ENCODE results near the gene CHSY1. TPM values are rescaled to one million over a fixed set of nuclear protein-coding genes. Genes with fewer than 3 reads are reported as not detected.

CHSY1 gene
- total and polyA plus RNA-seq, 7 experiments from 2014 or later = 0.78 to 47.0 (median 8.9) TPM

DNA sequence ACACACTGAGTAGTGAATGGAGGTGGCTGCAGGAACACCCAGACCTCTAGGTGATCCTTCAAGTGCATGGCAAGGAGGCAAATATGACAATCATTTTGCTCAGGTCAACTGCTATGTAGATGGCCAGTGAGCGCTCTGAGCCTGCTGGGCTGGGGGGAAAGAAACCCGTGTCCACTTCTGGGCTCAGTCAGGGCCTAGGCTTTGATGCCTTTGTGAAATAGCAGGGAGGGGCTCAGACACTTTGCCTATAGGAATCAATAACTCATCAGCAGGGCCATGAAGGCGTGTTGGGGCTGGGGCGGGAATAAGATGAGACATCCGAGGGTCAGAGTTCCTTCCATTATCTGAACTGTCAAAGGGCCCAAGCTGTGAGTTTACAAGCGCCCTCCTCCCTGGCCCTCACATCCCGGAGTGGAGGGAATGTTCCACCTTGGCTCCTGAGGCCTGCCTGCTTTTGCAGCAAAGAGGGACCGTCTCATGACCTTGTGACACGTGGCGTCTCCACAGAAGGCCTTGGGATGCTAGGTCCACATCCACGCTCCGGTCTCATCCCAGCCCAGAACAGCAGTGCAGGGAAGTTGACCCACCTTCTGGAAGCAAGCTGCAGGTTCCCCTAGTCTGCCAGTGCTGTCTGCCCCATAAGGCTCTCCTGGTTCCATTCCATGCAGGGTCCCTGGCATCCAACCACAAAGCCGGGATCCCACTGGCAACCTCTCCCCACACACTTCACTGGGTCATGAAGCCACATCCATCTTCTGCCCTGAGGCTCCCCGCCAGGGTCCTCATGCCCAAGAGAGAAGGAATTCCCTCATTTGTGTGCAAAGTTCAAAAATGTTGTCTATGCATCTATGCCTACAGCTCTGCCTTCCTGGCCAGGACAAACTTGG is 78.4 kb downstream of the CHSY1 start:
- H3K4me1 ChIP-seq (ENCODE audit: control insufficient read depth in 2 of 2, insufficient read depth in 2 of 2, low read length in 2 of 2) = peaks cover 0 to 4% of the 10 kb centered on the region in 2 donors
- ChIA-PET POLR2A (no interaction called here), CTCF (no interaction called here)
- H3K36me3 ChIP-seq (ENCODE audit: control insufficient read depth in 2 of 3, insufficient read depth in 3 of 3, low read length in 3 of 3) = peaks cover 0 to 6% (median 0%) of the 10 kb centered on the region in 3 experiments
- peak overlapping the region in 2 of 9 donors; percentile 45 to 71 for H3K27ac Mint-ChIP-seq
- intact Hi-C loops (cut with micrococcal nuclease) = no loop called here
- no peak overlapping the region for H3K4me3 ChIP-seq (ENCODE audit: low read length)
- DNase-seq (no peak), ATAC-seq (no peak)
- H3K36me3 Mint-ChIP-seq = peaks cover 8 to 30% (median 15%) of the 10 kb centered on the region in 5 donors
- H3K4me1 Mint-ChIP-seq = peaks cover 10 to 60% (median 13%) of the 10 kb centered on the region in 7 donors
- H3K27ac ChIP-seq (ENCODE audit: low read depth, low read length) = no peak overlapping the region
- H3K27me3 Mint-ChIP-seq = no peaks in the 10 kb centered on the region
- no peaks in the 10 kb centered on the region for H3K9me3 ChIP-seq (ENCODE audit: control insufficient read depth in 2 of 3, low read length in 3 of 3)
- H3K4me3 Mint-ChIP-seq = no peak overlapping the region
- H3K27me3 ChIP-seq (ENCODE audit: control insufficient read depth in 2 of 2, insufficient read depth in 2 of 2, low read length in 2 of 2) = no peaks in the 10 kb centered on the region
- H3K9me3 Mint-ChIP-seq = no peaks in the 10 kb centered on the region

GRCh38 chr15:101172501-101173071 is 79.3 kb downstream of the CHSY1 start:
- Histone ChIP-seq H3K4me3 (ENCODE audit: low read length) (no peak overlapping the region), H3K9me3 (ENCODE audit: control insufficient read depth in 2 of 3, low read length in 3 of 3) (no peaks in the 10 kb centered on the region), H3K27me3 (ENCODE audit: control insufficient read depth in 2 of 2, insufficient read depth in 2 of 2, low read length in 2 of 2) (no peaks in the 10 kb centered on the region), H3K4me1 (ENCODE audit: control insufficient read depth in 2 of 2, insufficient read depth in 2 of 2, low read length in 2 of 2) (peaks cover 0 to 13% of the 10 kb centered on the region in 2 donors), H3K27ac (ENCODE audit: low read depth, low read length) (no peak overlapping the region), H3K36me3 (ENCODE audit: control insufficient read depth in 2 of 3, insufficient read depth in 3 of 3, low read length in 3 of 3) (no peaks in the 10 kb centered on the region)
- ATAC-seq (no peak), DNase-seq (no peak)
- H3K4me3 Mint-ChIP-seq = no peak overlapping the region
- H3K27ac Mint-ChIP-seq = no peak overlapping the region
- H3K27me3 Mint-ChIP-seq = no peaks in the 10 kb centered on the region
- ChIA-PET POLR2A (no interaction called here), CTCF (no interaction called here)
- intact Hi-C loops (cut with micrococcal nuclease) = no loop called here
- peaks cover 2 to 21% (median 8%) of the 10 kb centered on the region in 5 donors for H3K36me3 Mint-ChIP-seq
- H3K4me1 Mint-ChIP-seq = peaks cover 16 to 69% (median 22%) of the 10 kb centered on the region in 7 donors
- no peaks in the 10 kb centered on the region for H3K9me3 Mint-ChIP-seq

GRCh38 chr15:101171954-101172353 is 79.9 kb downstream of the CHSY1 start:
- H3K4me3 Mint-ChIP-seq = no peak overlapping the region
- Histone ChIP-seq H3K4me3 (ENCODE audit: low read length) (no peak overlapping the region), H3K4me1 (ENCODE audit: control insufficient read depth in 2 of 2, insufficient read depth in 2 of 2, low read length in 2 of 2) (peaks cover 0 to 14% of the 10 kb centered on the region in 2 donors), H3K9me3 (ENCODE audit: control insufficient read depth in 2 of 3, low read length in 3 of 3) (no peaks in the 10 kb centered on the region), H3K36me3 (ENCODE audit: control insufficient read depth in 2 of 3, insufficient read depth in 3 of 3, low read length in 3 of 3) (no peaks in the 10 kb centered on the region), H3K27ac (ENCODE audit: low read depth, low read length) (no peak overlapping the region), H3K27me3 (ENCODE audit: control insufficient read depth in 2 of 2, insufficient read depth in 2 of 2, low read length in 2 of 2) (no peaks in the 10 kb centered on the region)
- DNase-seq (no peak), ATAC-seq (no peak)
- H3K9me3 Mint-ChIP-seq = peaks cover 0 to 6% (median 4%) of the 10 kb centered on the region in 11 donors
- peaks cover 18 to 75% (median 26%) of the 10 kb centered on the region in 7 donors for H3K4me1 Mint-ChIP-seq
- ChIA-PET CTCF (no interaction called here), POLR2A (no interaction called here)
- H3K27ac Mint-ChIP-seq = peak overlapping the region in 1 of 9 donors; percentile 73
- H3K27me3 Mint-ChIP-seq = no peaks in the 10 kb centered on the region
- intact Hi-C loops (cut with micrococcal nuclease) = no loop called here
- peaks cover 0 to 18% (median 11%) of the 10 kb centered on the region in 5 donors for H3K36me3 Mint-ChIP-seq

- Mint-ChIP-seq H3K4me1 (peaks cover 18 to 67% (median 25%) of the 10 kb centered on the region in 7 donors), H3K36me3 (peaks cover 8 to 26% (median 15%) of the 10 kb centered on the region in 5 donors), H3K27me3 (no peaks in the 10 kb centered on the region), H3K9me3 (peaks cover 0 to 18% (median 10%) of the 10 kb centered on the region in 11 donors), H3K27ac (peak overlapping the region in 3 of 9 donors; percentile 35 to 77 (median 55)), H3K4me3 (no peak overlapping the region)
- H3K27ac ChIP-seq (ENCODE audit: low read depth, low read length) = no peak overlapping the region
- no peaks in the 10 kb centered on the region for H3K27me3 ChIP-seq (ENCODE audit: control insufficient read depth in 2 of 2, insufficient read depth in 2 of 2, low read length in 2 of 2)
- peaks cover 0 to 14% of the 10 kb centered on the region in 2 donors for H3K4me1 ChIP-seq (ENCODE audit: control insufficient read depth in 2 of 2, insufficient read depth in 2 of 2, low read length in 2 of 2)
- no peaks in the 10 kb centered on the region for H3K36me3 ChIP-seq (ENCODE audit: control insufficient read depth in 2 of 3, insufficient read depth in 3 of 3, low read length in 3 of 3)
- ChIA-PET POLR2A (no interaction called here), CTCF (no interaction called here)
- intact Hi-C loops (cut with micrococcal nuclease) = no loop called here
- peaks cover 0 to 4% (median 0%) of the 10 kb centered on the region in 3 experiments for H3K9me3 ChIP-seq (ENCODE audit: control insufficient read depth in 2 of 3, low read length in 3 of 3)
- no peak overlapping the region for H3K4me3 ChIP-seq (ENCODE audit: low read length)
- no peak for ATAC-seq
- DNase-seq = no peak
Observed at GRCh38 chr15:101170568-101171350, 81.1 kb downstream of the CHSY1 start.

GRCh38 chr15:101169495-101170071 is 82.3 kb downstream of the CHSY1 start:
- POLR2A ChIA-PET = no interaction called here

GRCh38 chr15:101168898-101169494 is 82.9 kb downstream of the CHSY1 start:
- POLR2A ChIA-PET = no interaction called here
- peaks cover 12 to 56% (median 20%) of the 10 kb centered on the region in 7 donors for H3K4me1 Mint-ChIP-seq
- peaks cover 16 to 36% (median 19%) of the 10 kb centered on the region in 5 donors for H3K36me3 Mint-ChIP-seq
- Histone ChIP-seq H3K27me3 (ENCODE audit: control insufficient read depth in 2 of 2, insufficient read depth in 2 of 2, low read length in 2 of 2) (no peaks in the 10 kb centered on the region), H3K4me3 (ENCODE audit: low read length) (no peak overlapping the region), H3K9me3 (ENCODE audit: control insufficient read depth in 2 of 3, low read length in 3 of 3) (peaks cover 0 to 14% (median 0%) of the 10 kb centered on the region in 3 experiments), H3K4me1 (ENCODE audit: control insufficient read depth in 2 of 2, insufficient read depth in 2 of 2, low read length in 2 of 2) (peaks cover 0 to 14% of the 10 kb centered on the region in 2 donors), H3K36me3 (ENCODE audit: control insufficient read depth in 2 of 3, insufficient read depth in 3 of 3, low read length in 3 of 3) (no peaks in the 10 kb centered on the region), H3K27ac (ENCODE audit: low read depth, low read length) (no peak overlapping the region)
- ATAC-seq (no peak), DNase-seq (no peak)
- CTCF ChIA-PET = no interaction called here
- no peaks in the 10 kb centered on the region for H3K27me3 Mint-ChIP-seq
- H3K27ac Mint-ChIP-seq = peak overlapping the region in 3 of 9 donors; percentile 14 to 96 (median 81)
- peak overlapping the region in 2 of 10 donors; percentile 14 to 78 for H3K4me3 Mint-ChIP-seq
- intact Hi-C loops (cut with micrococcal nuclease) = loop anchor here in 1 of 2 donors (5.0 kb wide), 2 partner anchors 38 to 42 kb away; no protein-coding TSS in a partner anchor
- peaks cover 0 to 35% (median 27%) of the 10 kb centered on the region in 11 donors for H3K9me3 Mint-ChIP-seq

More at GRCh38 chr15:101169495-101170071, 82.3 kb downstream of the CHSY1 start:
- Mint-ChIP-seq H3K36me3 (peaks cover 11 to 34% (median 19%) of the 10 kb centered on the region in 5 donors), H3K4me3 (no peak overlapping the region), H3K4me1 (peaks cover 12 to 61% (median 20%) of the 10 kb centered on the region in 7 donors), H3K27ac (peak overlapping the region in 2 of 9 donors; percentile 77 to 96), H3K27me3 (no peaks in the 10 kb centered on the region), H3K9me3 (peaks cover 0 to 29% (median 21%) of the 10 kb centered on the region in 11 donors)
- Histone ChIP-seq H3K27me3 (ENCODE audit: control insufficient read depth in 2 of 2, insufficient read depth in 2 of 2, low read length in 2 of 2) (no peaks in the 10 kb centered on the region), H3K27ac (ENCODE audit: low read depth, low read length) (no peak overlapping the region), H3K36me3 (ENCODE audit: control insufficient read depth in 2 of 3, insufficient read depth in 3 of 3, low read length in 3 of 3) (no peaks in the 10 kb centered on the region), H3K4me3 (ENCODE audit: low read length) (no peak overlapping the region), H3K4me1 (ENCODE audit: control insufficient read depth in 2 of 2, insufficient read depth in 2 of 2, low read length in 2 of 2) (peaks cover 0 to 14% of the 10 kb centered on the region in 2 donors), H3K9me3 (ENCODE audit: control insufficient read depth in 2 of 3, low read length in 3 of 3) (peaks cover 0 to 9% (median 0%) of the 10 kb centered on the region in 3 experiments)
- no peak for DNase-seq
- no peak for ATAC-seq
- intact Hi-C loops (cut with micrococcal nuclease) = loop anchor here in 1 of 2 donors (5.0 kb wide), 2 partner anchors 38 to 42 kb away; no protein-coding TSS in a partner anchor
- CTCF ChIA-PET = no interaction called here

All from naive thymus-derived CD4-positive, alpha-beta T cell (primary cell).